ENCODE results near the gene ZNF268. TPM values are rescaled to one million over a fixed set of nuclear protein-coding genes. Genes with fewer than 3 reads are reported as not detected.

ZNF268 gene
- total RNA-seq: 33.3 and 41.1 TPM in 2 replicates

GRCh38 chr12:133181238-133181959 lies at the start of gene ZNF268:
Gene ZNF268, plus strand, starts transcription at chr12:133181495. Its CDS starts 503 bp downstream, at chr12:133181998.

GRCh38 chr12:133235401-133236112 lies 54.3 kb downstream of the ZNF268 start, which contains the start of gene ANHX:
Gene ANHX, minus strand, starts transcription at chr12:133235877. Its CDS starts 1,521 bp downstream, at chr12:133234356.

Small RNAs within 50 kb of the gene (small RNA-seq; reads per million reads assigned to genes)
- gene RF00019: not detected
- not detected for gene RNU6-717P

Other genes starting within 250 kb of the ZNF268 start
- gene ZNF605, start 225.2 kb upstream of the ZNF268 start, total RNA-seq: 11.9 and 15.1 TPM in 2 replicates
- gene ZNF26, start 195.1 kb upstream of the ZNF268 start, total RNA-seq: 24.0 and 30.3 TPM in 2 replicates
- gene ZNF84, start 144.0 kb upstream of the ZNF268 start, total RNA-seq: 26.6 and 30.8 TPM in 2 replicates
- gene ZNF140, start 100.6 kb upstream of the ZNF268 start, total RNA-seq: 26.1 and 26.4 TPM in 2 replicates
- 0.85 and 1.3 TPM in 2 replicates for gene ZNF891, start 51.2 kb upstream of the ZNF268 start, total RNA-seq
- 4.6 and 8.8 TPM in 2 replicates for gene ZNF10, start 50.9 kb upstream of the ZNF268 start, total RNA-seq
- gene ANHX, start 54.4 kb downstream of the ZNF268 start, total RNA-seq: not detected in 2 replicates

Measured in hair follicle dermal papilla cell (primary cell).